Measurements from ENCODE around the gene CRABP2. TPM values are rescaled to one million over a fixed set of nuclear protein-coding genes. Genes with fewer than 3 reads are reported as not detected.

The CRABP2 gene
- total RNA-seq, 1 donor from 2014 or later: 370 TPM

- DNase-seq (ENCODE audit: extremely low spot score, unreplicated experiment): peak; percentile 99
- TF ChIP-seq CTCF (conservative IDR thresholded peaks at IDR 0.05): peak; percentile 98
- Mint-ChIP-seq H3K27me3 (peaks cover 48% of the 10 kb centered on the region), H3K27ac (peak overlapping the region; percentile 82), H3K4me1 (ENCODE audit: unreplicated experiment) (peaks cover 60% of the 10 kb centered on the region), H3K4me3 (peak overlapping the region; percentile 81), H3K9me3 (no peaks in the 10 kb centered on the region), H3K36me3 (no peaks in the 10 kb centered on the region)
Observed at GRCh38 chr1:156659988-156660751, 45.2 kb downstream of the CRABP2 start.

- Mint-ChIP-seq H3K9me3 (no peaks in the 10 kb centered on the region), H3K4me1 (ENCODE audit: unreplicated experiment) (peaks cover 57% of the 10 kb centered on the region), H3K27me3 (peaks cover 54% of the 10 kb centered on the region), H3K27ac (peak overlapping the region; percentile 82), H3K36me3 (no peaks in the 10 kb centered on the region), H3K4me3 (peak overlapping the region; percentile 81)
- DNase-seq (ENCODE audit: extremely low spot score, unreplicated experiment): no peak
- TF ChIP-seq CTCF (conservative IDR thresholded peaks at IDR 0.05): no peak
Observed at GRCh38 chr1:156659661-156659987, 45.8 kb downstream of the CRABP2 start.

GRCh38 chr1:156658945-156659574 is 46.3 kb downstream of the CRABP2 start:
- DNase-seq (ENCODE audit: extremely low spot score, unreplicated experiment): no peak
- no peak for TF ChIP-seq CTCF (conservative IDR thresholded peaks at IDR 0.05)
- peak overlapping the region; percentile 81 for H3K4me3 Mint-ChIP-seq
- peaks cover 59% of the 10 kb centered on the region for H3K27me3 Mint-ChIP-seq
- H3K4me1 Mint-ChIP-seq (ENCODE audit: unreplicated experiment): peaks cover 51% of the 10 kb centered on the region
- H3K27ac Mint-ChIP-seq: peak overlapping the region; percentile 82
- H3K9me3 Mint-ChIP-seq: no peaks in the 10 kb centered on the region
- H3K36me3 Mint-ChIP-seq: no peaks in the 10 kb centered on the region

GRCh38 chr1:156658496-156658895 is 46.9 kb downstream of the CRABP2 start:
- no peak for DNase-seq (ENCODE audit: extremely low spot score, unreplicated experiment)
- no peak for TF ChIP-seq CTCF (conservative IDR thresholded peaks at IDR 0.05)
- H3K4me1 Mint-ChIP-seq (ENCODE audit: unreplicated experiment): peaks cover 46% of the 10 kb centered on the region
- H3K9me3 Mint-ChIP-seq: no peaks in the 10 kb centered on the region
- H3K4me3 Mint-ChIP-seq: no peak overlapping the region
- H3K27ac Mint-ChIP-seq: no peak overlapping the region
- H3K27me3 Mint-ChIP-seq: peaks cover 65% of the 10 kb centered on the region
- no peaks in the 10 kb centered on the region for H3K36me3 Mint-ChIP-seq

GRCh38 chr1:156657741-156658319 is 47.6 kb downstream of the CRABP2 start:
- peak; percentile 27 for TF ChIP-seq CTCF (conservative IDR thresholded peaks at IDR 0.05)
- Mint-ChIP-seq H3K27me3 (peaks cover 72% of the 10 kb centered on the region), H3K4me3 (peak overlapping the region; percentile 74), H3K27ac (no peak overlapping the region), H3K36me3 (no peaks in the 10 kb centered on the region), H3K9me3 (no peaks in the 10 kb centered on the region), H3K4me1 (ENCODE audit: unreplicated experiment) (peaks cover 41% of the 10 kb centered on the region)
- no peak for DNase-seq (ENCODE audit: extremely low spot score, unreplicated experiment)
